Common myeloid progenitor, CD34-positive (primary cell): Measurements from ENCODE around the gene ARHGAP27. TPM values are rescaled to one million over a fixed set of nuclear protein-coding genes. Genes with fewer than 3 reads are reported as not detected.
"Not testable (repeated sequence)": the region's sequence is repeated elsewhere in the genome, so short reads cannot be mapped to it uniquely, and the experiment has no call there.

Experiments
- CTCF ChIA-PET: fragments of 350-600 bp; sonication (Branson Sonifier 250); formaldehyde crosslinking; loops from one replicate; lab custom pipeline; 2021; ENCODE audit warnings: antibody characterized with exemption; lab: Charles Lee
- POLR2A ChIA-PET: fragments of 350-600 bp; sonication (Branson Sonifier 250); formaldehyde crosslinking; loops from one replicate; lab custom pipeline; 2021; ENCODE audit warnings: antibody characterized with exemption; lab: Charles Lee
- DNase-seq, 3 donors: peaks; one replicate each; pipeline versions ENCODE4 v3.0.0 to v3.0.0-alpha.2; 2013
- H3K27ac ChIP-seq, 2 experiments: 1 replicate in 1 of 2; 2 replicates in 1 of 2; pipeline ENCODE4 v1.7.0; 2013; ENCODE audit warnings: inconsistent platforms in 2 of 2, low read length in 2 of 2, mild to moderate bottlenecking in 2 of 2, low read depth in 1 of 2, moderate library complexity in 1 of 2; ENCODE audit not compliant: severe bottlenecking in 2 of 2, insufficient read depth in 1 of 2, poor library complexity in 1 of 2
- H3K27me3 ChIP-seq, 5 experiments: replicated peaks in 2 of 5; 1 replicate in 3 of 5; 2 replicates in 2 of 5; pipeline versions ENCODE4 v1.6.1 to v1.7.0; 2013; ENCODE audit warnings: low read length in 4 of 5, mild to moderate bottlenecking in 2 of 5, moderate library complexity in 2 of 5, inconsistent platforms in 1 of 5; ENCODE audit not compliant: insufficient read depth in 5 of 5, control insufficient read depth in 4 of 5
- H3K36me3 ChIP-seq, 4 experiments: 1 replicate in 2 of 4; 2 replicates in 2 of 4; pipeline versions ENCODE4 v1.6.1 to v1.7.0; 2013; ENCODE audit warnings: low read length in 3 of 4, control low read depth in 1 of 4, mild to moderate bottlenecking in 1 of 4; ENCODE audit not compliant: control insufficient read depth in 4 of 4, insufficient read depth in 4 of 4
- H3K4me1 ChIP-seq, 4 experiments: 1 replicate in 3 of 4; 2 replicates in 1 of 4; pipeline versions ENCODE4 v1.6.1 to v1.7.1; 2013; ENCODE audit warnings: low read length in 3 of 4, mild to moderate bottlenecking in 3 of 4, control low read depth in 1 of 4, inconsistent platforms in 1 of 4, moderate library complexity in 1 of 4; ENCODE audit not compliant: control insufficient read depth in 4 of 4, insufficient read depth in 4 of 4; ENCODE audit errors: control extremely low read depth in 1 of 4
- H3K4me3 ChIP-seq, 7 experiments: 1 replicate in 4 of 7; 2 replicates in 3 of 7; pipeline versions ENCODE4 v1.5.1 to v1.7.0; 2013; ENCODE audit warnings: mild to moderate bottlenecking in 7 of 7, low read length in 6 of 7, moderate library complexity in 6 of 7, inconsistent platforms in 2 of 7, low read depth in 2 of 7, control low read depth in 1 of 7; ENCODE audit not compliant: insufficient read depth in 4 of 7, control insufficient read depth in 1 of 7; ENCODE audit errors: extremely low read depth in 1 of 7
- H3K9me3 ChIP-seq, 5 experiments: 1 replicate in 4 of 5; 2 replicates in 1 of 5; pipeline versions ENCODE4 v1.6.1 to v1.7.1; 2013; ENCODE audit warnings: low read length in 4 of 5, mild to moderate bottlenecking in 2 of 5, inconsistent platforms in 1 of 5, low read depth in 1 of 5, moderate library complexity in 1 of 5; ENCODE audit not compliant: control insufficient read depth in 4 of 5, insufficient read depth in 2 of 5; ENCODE audit errors: control extremely low read depth in 1 of 5
- WGBS: methylation state at CpG from one replicate; pipeline ENCODE4 v1.1.5; 2013; ENCODE audit not compliant: insufficient coverage; 5-methylcytosine and 5-hydroxymethylcytosine counted together
- polyA plus RNA-seq: library from polyadenylated mRNA; unstranded; fragments of 120-200 nt; gene quantifications from one replicate; pipeline ENCODE4 v1.2.1, GENCODE V29; 2013

Gene ARHGAP27
- 48.3 TPM for polyA plus RNA-seq

- H3K36me3 ChIP-seq, result peaks cover 0 to 20% (median 16%) of the 10 kb centered on the region in 4 experiments
These were observed at the start of gene ARHGAP27 for GRCh38 chr17:45432405-45433158. Gene ARHGAP27, minus strand, starts transcription at chr17:45432870. Its CDS starts 2,591 bp downstream, at chr17:45430279.

GRCh38 chr17:45482317-45482716 lies 49.6 kb upstream of the ARHGAP27 start:
- WGBS, result no CpG with 5 or more reads among the region's 4 CpGs
- H3K27me3 ChIP-seq, CTCF ChIA-PET, POLR2A ChIA-PET, H3K36me3 ChIP-seq, DNase-seq, H3K4me3 ChIP-seq, H3K9me3 ChIP-seq, H3K27ac ChIP-seq: not testable (repeated sequence)
- peaks cover 0 to 23% (median 19%) of the 10 kb centered on the region in 4 experiments for H3K4me1 ChIP-seq

More at GRCh38 chr17:45432405-45433158, at the start of gene ARHGAP27:
- H3K9me3 ChIP-seq, result no peaks in the 10 kb centered on the region
- ChIA-PET CTCF (interaction anchor here (1.4 kb wide), 1 partner anchor 40 kb away, joined by 3 read pairs; no protein-coding TSS in a partner anchor), POLR2A (interaction anchor here (1.6 kb wide), 1 partner anchor 8 kb away, joined by 8 read pairs; no protein-coding TSS in a partner anchor)
- WGBS, result under 1% methylated on average over 26 of the region's 66 CpGs
- peak within 1 kb of the TSS; percentile 53 to 88 (median 71) for H3K4me3 ChIP-seq
- H3K27me3 ChIP-seq, result no peaks in the 10 kb centered on the region
- DNase-seq, result peak in 1 of 3 donors; percentile 54
- H3K4me1 ChIP-seq, result peaks cover 6 to 71% (median 57%) of the 10 kb centered on the region in 4 experiments
- H3K27ac ChIP-seq, result no peak within 1 kb of the TSS

- 96% methylated on average over 5 of the region's 14 CpGs for WGBS
- H3K4me1 ChIP-seq, CTCF ChIA-PET, H3K4me3 ChIP-seq, POLR2A ChIA-PET, H3K27ac ChIP-seq, DNase-seq, H3K9me3 ChIP-seq, H3K27me3 ChIP-seq: not testable (repeated sequence)
- peaks cover 0 to 24% (median 13%) of the 10 kb centered on the region in 4 experiments for H3K36me3 ChIP-seq
These were observed 42.8 kb upstream of the ARHGAP27 start for GRCh38 chr17:45475436-45475835.

GRCh38 chr17:45472249-45472648 lies 39.6 kb upstream of the ARHGAP27 start:
- H3K27ac ChIP-seq, H3K9me3 ChIP-seq, CTCF ChIA-PET, H3K4me3 ChIP-seq, H3K27me3 ChIP-seq, DNase-seq, POLR2A ChIA-PET, H3K4me1 ChIP-seq: not testable (repeated sequence)
- 100% methylated on average over 1 of the region's 3 CpGs for WGBS
- peaks cover 0 to 32% (median 8%) of the 10 kb centered on the region in 4 experiments for H3K36me3 ChIP-seq

- H3K4me1 ChIP-seq, POLR2A ChIA-PET, DNase-seq, H3K4me3 ChIP-seq, CTCF ChIA-PET, H3K27ac ChIP-seq, H3K9me3 ChIP-seq, H3K27me3 ChIP-seq: not testable (repeated sequence)
- WGBS, result 85% methylated on average over 2 of the region's 4 CpGs
- H3K36me3 ChIP-seq, result peaks cover 0 to 22% (median 6%) of the 10 kb centered on the region in 4 experiments
These were observed 36.5 kb upstream of the ARHGAP27 start for GRCh38 chr17:45469204-45469563.

GRCh38 chr17:45468293-45469203 lies 35.9 kb upstream of the ARHGAP27 start:
- WGBS, result 100% methylated on average over 2 of the region's 14 CpGs
- CTCF ChIA-PET, H3K9me3 ChIP-seq, DNase-seq, H3K4me3 ChIP-seq, POLR2A ChIA-PET, H3K27ac ChIP-seq, H3K27me3 ChIP-seq, H3K4me1 ChIP-seq: not testable (repeated sequence)
- H3K36me3 ChIP-seq, result peaks cover 0 to 23% (median 6%) of the 10 kb centered on the region in 4 experiments
